Measurements from ENCODE around the gene ELOVL1. TPM values are rescaled to one million over a fixed set of nuclear protein-coding genes. Genes with fewer than 3 reads are reported as not detected.

The ELOVL1 gene
- polyA plus RNA-seq, 2 of the 4 experiments (the other 2 are of a cell fraction): 105 to 124 TPM

DNA sequence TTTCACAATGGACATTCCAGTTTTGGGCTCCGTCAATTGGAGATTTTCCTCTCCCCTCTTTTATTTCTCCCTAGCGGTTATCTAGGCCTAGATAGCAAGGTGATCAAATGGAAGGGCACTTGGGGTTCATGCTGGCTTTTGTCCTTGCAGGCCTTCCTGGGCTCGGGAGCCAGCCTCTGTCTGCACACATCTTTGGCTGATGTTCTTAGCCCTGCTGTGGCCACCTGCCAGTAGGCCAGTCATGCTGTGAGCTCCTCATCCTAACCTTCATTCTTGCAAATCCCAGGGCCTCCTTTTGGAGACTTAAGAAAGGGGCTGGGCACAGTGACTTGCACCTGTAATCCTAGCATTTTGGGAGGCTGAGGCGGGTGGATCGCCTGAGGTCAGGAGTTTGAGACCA lies 53.6 kb downstream of the ELOVL1 start (continued):
- TF ChIP-seq POLR2AphosphoS2 (conservative IDR thresholded peaks at IDR 0.05; ENCODE audit: low read length) (no peak), CBX8 (IDR thresholded peaks at IDR 0.05) (no peak), HMGXB4 (CRISPR knock-in tag; IDR thresholded peaks at IDR 0.05; ENCODE audit: borderline replicate concordance) (no peak)
- TF ChIP-seq, protein P1, sequence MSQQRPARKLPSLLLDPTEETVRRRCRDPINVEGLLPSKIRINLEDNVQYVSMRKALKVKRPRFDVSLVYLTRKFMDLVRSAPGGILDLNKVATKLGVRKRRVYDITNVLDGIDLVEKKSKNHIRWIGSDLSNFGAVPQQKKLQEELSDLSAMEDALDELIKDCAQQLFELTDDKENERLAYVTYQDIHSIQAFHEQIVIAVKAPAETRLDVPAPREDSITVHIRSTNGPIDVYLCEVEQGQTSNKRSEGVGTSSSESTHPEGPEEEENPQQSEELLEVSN (IDR thresholded peaks at IDR 0.05; ENCODE audit: borderline replicate concordance, low read depth): no peak

GRCh38 chr1:43313771-43314170 lies 54.0 kb downstream of the ELOVL1 start:
- POLR2A ChIA-PET: no interaction called here

More at GRCh38 chr1:43313771-43314170, 54.0 kb downstream of the ELOVL1 start:
- Histone ChIP-seq H3K4me3 (no peak overlapping the region), H3K27ac (no peak overlapping the region), H3K4me1 (no peaks in the 10 kb centered on the region), H3K4me2 (no peak overlapping the region), H3K9me3 (no peaks in the 10 kb centered on the region)
- no peak for FAIRE-seq
- no peak for TF ChIP-seq BCL3 (IDR thresholded peaks at IDR 0.05)
- TF ChIP-seq, protein P2, sequence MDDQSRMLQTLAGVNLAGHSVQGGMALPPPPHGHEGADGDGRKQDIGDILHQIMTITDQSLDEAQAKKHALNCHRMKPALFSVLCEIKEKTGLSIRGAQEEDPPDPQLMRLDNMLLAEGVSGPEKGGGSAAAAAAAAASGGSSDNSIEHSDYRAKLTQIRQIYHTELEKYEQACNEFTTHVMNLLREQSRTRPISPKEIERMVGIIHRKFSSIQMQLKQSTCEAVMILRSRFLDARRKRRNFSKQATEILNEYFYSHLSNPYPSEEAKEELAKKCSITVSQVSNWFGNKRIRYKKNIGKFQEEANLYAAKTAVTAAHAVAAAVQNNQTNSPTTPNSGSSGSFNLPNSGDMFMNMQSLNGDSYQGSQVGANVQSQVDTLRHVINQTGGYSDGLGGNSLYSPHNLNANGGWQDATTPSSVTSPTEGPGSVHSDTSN (IDR thresholded peaks at IDR 0.05): no peak
- no peak for TF ChIP-seq HOXA7 (CRISPR knock-in tag; IDR thresholded peaks at IDR 0.05)
- TF ChIP-seq, protein P3, sequence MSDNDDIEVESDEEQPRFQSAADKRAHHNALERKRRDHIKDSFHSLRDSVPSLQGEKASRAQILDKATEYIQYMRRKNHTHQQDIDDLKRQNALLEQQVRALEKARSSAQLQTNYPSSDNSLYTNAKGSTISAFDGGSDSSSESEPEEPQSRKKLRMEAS (IDR thresholded peaks at IDR 0.05): no peak
- TF ChIP-seq KDM1A (IDR thresholded peaks at IDR 0.05; ENCODE audit: low read depth): no peak
- TF ChIP-seq USF2 (IDR thresholded peaks at IDR 0.05): no peak
- TF ChIP-seq ELK1 (IDR thresholded peaks at IDR 0.05; ENCODE audit: low read depth, low read length): no peak
- TF ChIP-seq RNF2 (IDR thresholded peaks at IDR 0.05; ENCODE audit: borderline replicate concordance, low read depth): no peak
- TF ChIP-seq CTCF (IDR thresholded peaks at IDR 0.05): no peak
- TF ChIP-seq RFX5 (IDR thresholded peaks at IDR 0.05): no peak
- TF ChIP-seq JUNB (IDR thresholded peaks at IDR 0.05): no peak
- TF ChIP-seq CHD4 (IDR thresholded peaks at IDR 0.05; ENCODE audit: borderline replicate concordance): no peak
- no peak for TF ChIP-seq HMGXB4 (CRISPR knock-in tag; IDR thresholded peaks at IDR 0.05; ENCODE audit: borderline replicate concordance)
- TF ChIP-seq POLR2A (IDR thresholded peaks at IDR 0.05; ENCODE audit: low read length): no peak
- no peak for ATAC-seq
- CTCF ChIA-PET: no interaction called here
- DNase-seq (ENCODE audit: low read depth in 1 of 2, low spot score in 1 of 2): no peak
- 93% methylated on average over 7 of the region's 10 CpGs for WGBS (ENCODE audit: missing lambda C conversion rate)

Other genes with a start within 250 kb of the ELOVL1 start
- gene EBNA1BP2, start 195.7 kb downstream of the ELOVL1 start, polyA plus RNA-seq (2011; rRNA removed): 84.9 and 109 TPM in 2 replicates
- 139 to 178 TPM (median 151 TPM) in 3 replicates for gene EBNA1BP2, start 195.7 kb downstream of the ELOVL1 start, polyA plus RNA-seq (2017; fragmentation: RNase III; extraction: RNeasy Plus Mini Kit Qiagen cat#74134 plus additional on column Dnase treatment)
- gene CFAP57, start 195.7 kb downstream of the ELOVL1 start, polyA plus RNA-seq (2011; rRNA removed): 0.80 and 1.3 TPM in 2 replicates
- gene CFAP57, start 195.7 kb downstream of the ELOVL1 start, polyA plus RNA-seq (2017; fragmentation: RNase III; extraction: RNeasy Plus Mini Kit Qiagen cat#74134 plus additional on column Dnase treatment): 0.54 to 0.73 TPM (median 0.62 TPM) in 3 replicates
- not detected in 2 replicates for gene TMEM125, start 98.0 kb downstream of the ELOVL1 start, polyA plus RNA-seq (2011; rRNA removed)
- gene TMEM125, start 98.0 kb downstream of the ELOVL1 start, polyA plus RNA-seq (2017; fragmentation: RNase III; extraction: RNeasy Plus Mini Kit Qiagen cat#74134 plus additional on column Dnase treatment): not detected in 3 replicates
- gene C1orf210, start 82.4 kb downstream of the ELOVL1 start, polyA plus RNA-seq (2011; rRNA removed): not detected in 2 replicates
- gene C1orf210, start 82.4 kb downstream of the ELOVL1 start, polyA plus RNA-seq (2017; fragmentation: RNase III; extraction: RNeasy Plus Mini Kit Qiagen cat#74134 plus additional on column Dnase treatment): not detected in 3 replicates
- gene TIE1, start 67.0 kb downstream of the ELOVL1 start, polyA plus RNA-seq (2011; rRNA removed): not detected in 2 replicates
- gene TIE1, start 67.0 kb downstream of the ELOVL1 start, polyA plus RNA-seq (2017; fragmentation: RNase III; extraction: RNeasy Plus Mini Kit Qiagen cat#74134 plus additional on column Dnase treatment): not detected in 3 replicates
- not detected in 2 replicates for gene MPL, start 30.2 kb downstream of the ELOVL1 start, polyA plus RNA-seq (2011; rRNA removed)
- gene MPL, start 30.2 kb downstream of the ELOVL1 start, polyA plus RNA-seq (2017; fragmentation: RNase III; extraction: RNeasy Plus Mini Kit Qiagen cat#74134 plus additional on column Dnase treatment): not detected in 3 replicates
- gene CDC20, start 9.0 kb downstream of the ELOVL1 start, polyA plus RNA-seq (2011; rRNA removed): 73.8 and 91.5 TPM in 2 replicates
- gene CDC20, start 9.0 kb downstream of the ELOVL1 start, polyA plus RNA-seq (2017; fragmentation: RNase III; extraction: RNeasy Plus Mini Kit Qiagen cat#74134 plus additional on column Dnase treatment): 106 to 141 TPM (median 116 TPM) in 3 replicates
- 33.9 and 40.4 TPM in 2 replicates for gene MED8, start 21.8 kb upstream of the ELOVL1 start, polyA plus RNA-seq (2011; rRNA removed)
- gene MED8, start 21.8 kb upstream of the ELOVL1 start, polyA plus RNA-seq (2017; fragmentation: RNase III; extraction: RNeasy Plus Mini Kit Qiagen cat#74134 plus additional on column Dnase treatment): 21.8 to 26.0 TPM (median 23.4 TPM) in 3 replicates
- 6.5 and 10.4 TPM in 2 replicates for gene SZT2, start 21.9 kb upstream of the ELOVL1 start, polyA plus RNA-seq (2011; rRNA removed)
- 6.1 to 7.4 TPM (median 7.3 TPM) in 3 replicates for gene SZT2, start 21.9 kb upstream of the ELOVL1 start, polyA plus RNA-seq (2017; fragmentation: RNase III; extraction: RNeasy Plus Mini Kit Qiagen cat#74134 plus additional on column Dnase treatment)
- gene HYI, start 85.9 kb upstream of the ELOVL1 start, polyA plus RNA-seq (2011; rRNA removed): 6.6 and 7.2 TPM in 2 replicates
- gene HYI, start 85.9 kb upstream of the ELOVL1 start, polyA plus RNA-seq (2017; fragmentation: RNase III; extraction: RNeasy Plus Mini Kit Qiagen cat#74134 plus additional on column Dnase treatment): 15.1 to 17.1 TPM (median 15.3 TPM) in 3 replicates
- gene PTPRF, start 162.9 kb upstream of the ELOVL1 start, polyA plus RNA-seq (2011; rRNA removed): 96.5 and 111 TPM in 2 replicates
- 68.3 to 75.4 TPM (median 68.5 TPM) in 3 replicates for gene PTPRF, start 162.9 kb upstream of the ELOVL1 start, polyA plus RNA-seq (2017; fragmentation: RNase III; extraction: RNeasy Plus Mini Kit Qiagen cat#74134 plus additional on column Dnase treatment)

Measured in A549 (cell line).